ENCODE measurements around the gene CDK2. TPM values are rescaled to one million over a fixed set of nuclear protein-coding genes. Genes with fewer than 3 reads are reported as not detected.

The CDK2 gene
- total RNA-seq, 2 donors from 2014 or later, result 60.8 to 69.8 TPM

DNA sequence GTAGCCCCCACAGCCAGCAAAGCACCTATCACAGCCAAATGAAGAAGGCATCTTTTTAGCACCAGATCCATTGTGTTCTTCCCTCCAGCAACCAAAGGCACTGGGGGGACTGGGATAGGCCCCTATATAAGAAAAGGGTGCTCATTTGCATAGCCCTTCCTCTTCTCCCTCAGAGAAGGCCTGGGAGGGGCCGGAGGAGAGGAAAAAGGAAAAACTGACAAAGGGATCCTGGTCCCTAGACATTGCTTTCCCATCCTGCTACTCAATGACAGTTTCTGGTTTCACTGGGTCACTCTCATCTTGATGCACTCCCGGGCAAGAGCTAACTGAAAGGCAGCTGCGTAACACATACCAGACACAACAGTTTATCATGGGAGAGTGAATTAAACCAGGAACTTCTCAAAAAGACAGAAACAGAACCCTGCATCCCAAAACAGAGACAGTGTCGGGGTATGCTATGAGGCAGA lies 656 bp upstream of the CDK2 start, which contains the start of gene PMEL:
TSS of gene PMEL (minus strand) at position 102 of the 467 bp plus-strand sequence. CDS start at position 71, 31 bp downstream.
- H3K9me3 Mint-ChIP-seq, result no peaks in the 10 kb centered on the region
- Histone ChIP-seq H3K9me3 (ENCODE audit: control insufficient read depth, low read length) (no peaks in the 10 kb centered on the region), H3K36me3 (ENCODE audit: control insufficient read depth, insufficient read depth, low read length) (peaks cover 24% of the 10 kb centered on the region), H3K9ac (ENCODE audit: extremely low read depth, low read length, poor library complexity, severe bottlenecking) (peak within 1 kb of the TSS; percentile 81), H3K4me1 (ENCODE audit: control insufficient read depth, insufficient read depth, low read length) (peaks cover 10% of the 10 kb centered on the region), H3K27me3 (ENCODE audit: control insufficient read depth, insufficient read depth, low read length, poor library complexity, severe bottlenecking) (no peaks in the 10 kb centered on the region), H3K4me3 (ENCODE audit: low read length) (peak within 1 kb of the TSS; percentile 93), H3K27ac (ENCODE audit: low read depth, low read length) (peak within 1 kb of the TSS; percentile 79)
- H3K36me3 Mint-ChIP-seq (ENCODE audit: low read depth), result peaks cover 13% of the 10 kb centered on the region
- peak within 1 kb of the TSS; percentile 98 for H3K4me3 Mint-ChIP-seq
- no peak for TF ChIP-seq CTCF (conservative IDR thresholded peaks at IDR 0.05)
- WGBS, 2 experiments (ENCODE audit: insufficient coverage in 1 of 2, insufficient read length in 1 of 2), result 31 to 40% methylated on average over 3 of the region's 4 CpGs
- H3K4me1 Mint-ChIP-seq, result peaks cover 29% of the 10 kb centered on the region
- peak; percentile 79 for DNase-seq
- H3K27me3 Mint-ChIP-seq (ENCODE audit: insufficient read depth), result no peaks in the 10 kb centered on the region
- peak within 1 kb of the TSS; percentile 95 for H3K27ac Mint-ChIP-seq

GRCh38 chr12:55969356-55969755 lies 2.7 kb downstream of the CDK2 start:
- Mint-ChIP-seq H3K27ac (no peak overlapping the region), H3K4me1 (peaks cover 33% of the 10 kb centered on the region), H3K4me3 (no peak overlapping the region), H3K9me3 (no peaks in the 10 kb centered on the region), H3K36me3 (ENCODE audit: low read depth) (peaks cover 22% of the 10 kb centered on the region), H3K27me3 (ENCODE audit: insufficient read depth) (no peaks in the 10 kb centered on the region)
- Histone ChIP-seq H3K9ac (ENCODE audit: extremely low read depth, low read length, poor library complexity, severe bottlenecking) (no peak overlapping the region), H3K4me3 (ENCODE audit: low read length) (no peak overlapping the region), H3K27me3 (ENCODE audit: control insufficient read depth, insufficient read depth, low read length, poor library complexity, severe bottlenecking) (no peaks in the 10 kb centered on the region), H3K4me1 (ENCODE audit: control insufficient read depth, insufficient read depth, low read length) (peaks cover 10% of the 10 kb centered on the region), H3K36me3 (ENCODE audit: control insufficient read depth, insufficient read depth, low read length) (peaks cover 45% of the 10 kb centered on the region), H3K9me3 (ENCODE audit: control insufficient read depth, low read length) (no peaks in the 10 kb centered on the region), H3K27ac (ENCODE audit: low read depth, low read length) (no peak overlapping the region)
- 100% methylated on average over 2 to 4 of the region's 4 CpGs for WGBS, 2 experiments (ENCODE audit: insufficient coverage in 1 of 2, insufficient read length in 1 of 2)
- no peak for DNase-seq
- TF ChIP-seq CTCF (conservative IDR thresholded peaks at IDR 0.05), result no peak

GRCh38 chr12:55970775-55971174 lies 4.1 kb downstream of the CDK2 start:
- H3K4me1 ChIP-seq (ENCODE audit: control insufficient read depth, insufficient read depth, low read length), result peaks cover 10% of the 10 kb centered on the region
- no peaks in the 10 kb centered on the region for H3K9me3 Mint-ChIP-seq
- H3K9me3 ChIP-seq (ENCODE audit: control insufficient read depth, low read length), result no peaks in the 10 kb centered on the region
- peaks cover 45% of the 10 kb centered on the region for H3K36me3 ChIP-seq (ENCODE audit: control insufficient read depth, insufficient read depth, low read length)
- peaks cover 33% of the 10 kb centered on the region for H3K4me1 Mint-ChIP-seq
- H3K4me3 Mint-ChIP-seq, result no peak overlapping the region
- H3K4me3 ChIP-seq (ENCODE audit: low read length), result no peak overlapping the region
- no peak for DNase-seq
- no peaks in the 10 kb centered on the region for H3K27me3 ChIP-seq (ENCODE audit: control insufficient read depth, insufficient read depth, low read length, poor library complexity, severe bottlenecking)
- no peak overlapping the region for H3K9ac ChIP-seq (ENCODE audit: extremely low read depth, low read length, poor library complexity, severe bottlenecking)
- peaks cover 28% of the 10 kb centered on the region for H3K36me3 Mint-ChIP-seq (ENCODE audit: low read depth)
- TF ChIP-seq CTCF (conservative IDR thresholded peaks at IDR 0.05), result no peak
- H3K27ac Mint-ChIP-seq, result no peak overlapping the region
- 94% methylated on average over 7 of the region's 7 CpGs; no CpG with 5 or more reads in 1 of the 2 experiments for WGBS, 2 experiments (ENCODE audit: insufficient coverage in 1 of 2, insufficient read length in 1 of 2)
- no peaks in the 10 kb centered on the region for H3K27me3 Mint-ChIP-seq (ENCODE audit: insufficient read depth)
- no peak overlapping the region for H3K27ac ChIP-seq (ENCODE audit: low read depth, low read length)

Data from endodermal cell (in vitro differentiated cells).